Measurements from ENCODE around the gene DLGAP1. TPM values are rescaled to one million over a fixed set of nuclear protein-coding genes. Genes with fewer than 3 reads are reported as not detected.

DLGAP1 gene
- total and polyA plus RNA-seq, 2 of the 13 experiments (the other 11 are each of a cell fraction or from before 2014, with no cell fraction given), result 0.01 TPM; not detected in 1

DNA sequence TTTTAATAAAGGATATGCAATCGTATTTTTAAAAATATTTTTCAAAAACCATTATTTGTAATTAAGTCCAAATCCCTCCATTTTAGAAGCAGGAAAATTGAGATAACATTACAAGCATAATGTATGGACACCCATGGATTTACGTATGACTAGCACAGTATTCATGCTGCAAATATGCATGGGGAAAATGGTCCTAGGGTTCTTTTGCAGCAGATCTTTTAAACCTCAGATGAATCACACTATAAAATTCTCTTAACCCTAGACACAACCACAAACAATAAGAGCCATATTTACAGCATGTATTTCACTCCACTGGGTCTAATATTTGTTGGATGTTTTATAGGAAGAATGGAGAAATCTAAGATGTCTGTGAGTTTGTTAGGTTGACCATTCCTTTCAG is 551.8 kb downstream of the DLGAP1 start:
- Histone ChIP-seq H3K79me2 (ENCODE audit: insufficient read depth, low read length) (no peaks in the 10 kb centered on the region), H3K27ac (ENCODE audit: extremely low read length, insufficient read depth, low read length) (no peak overlapping the region), H3K4me3 (replicated peaks in 1 of 3; ENCODE audit: insufficient read depth in 1 of 3, low read depth in 2 of 3, low read length in 3 of 3) (no peak overlapping the region), H3K4me1 (ENCODE audit: insufficient read depth, low read length) (peaks cover 13% of the 10 kb centered on the region), H3K27me3 (ENCODE audit: control insufficient read depth in 1 of 2, insufficient read depth in 2 of 2, low read length in 2 of 2) (peaks cover 0 to 3% of the 10 kb centered on the region in 2 experiments; a peak in 1 of 5 replicates), H3K4me2 (ENCODE audit: low read depth, low read length) (no peak overlapping the region), H3K36me3 (replicated peaks in 1 of 2; ENCODE audit: control insufficient read depth in 1 of 2, insufficient read depth in 2 of 2, low read length in 2 of 2) (no peaks in the 10 kb centered on the region), H2AFZ (ENCODE audit: low read length) (no peak overlapping the region), H3K9me3 (ENCODE audit: low read length) (no peaks in the 10 kb centered on the region), H3K9ac (ENCODE audit: insufficient read depth, low read depth, low read length) (no peak overlapping the region), H4K20me1 (ENCODE audit: insufficient read depth, low read length) (no peaks in the 10 kb centered on the region)
- WGBS (ENCODE audit: low lambda C conversion rate), result 1% methylated on average over 2 of the region's 2 CpGs
- BruUV-seq (replicated peaks), result no TSS peak
- POLR2A ChIA-PET, result no interaction called here
- DNase-seq (ENCODE audit: low spot score), result no peak
- no peak for ATAC-seq
- intact Hi-C loops (cut with micrococcal nuclease; ENCODE audit: unreplicated experiment) (no loop called here), in situ Hi-C loops (cut with HindIII; ENCODE audit: extremely low pct_ligation_motif_present, low pct_unique_long_range_greater_than_20kb) (no loop called here)
- CTCF ChIA-PET (ENCODE audit: low intra/inter-chr PET ratio, low total read pairs), result no interaction called here
- TF ChIP-seq AKAP8 (CRISPR knock-in tag; IDR thresholded peaks at IDR 0.05) (no peak), PHF20 (CRISPR knock-in tag; IDR thresholded peaks at IDR 0.05) (no peak), NKX3-1 (CRISPR knock-in tag; IDR thresholded peaks at IDR 0.05) (no peak), AHR (CRISPR knock-in tag; IDR thresholded peaks at IDR 0.05) (no peak)
- TF ChIP-seq, protein P1, sequence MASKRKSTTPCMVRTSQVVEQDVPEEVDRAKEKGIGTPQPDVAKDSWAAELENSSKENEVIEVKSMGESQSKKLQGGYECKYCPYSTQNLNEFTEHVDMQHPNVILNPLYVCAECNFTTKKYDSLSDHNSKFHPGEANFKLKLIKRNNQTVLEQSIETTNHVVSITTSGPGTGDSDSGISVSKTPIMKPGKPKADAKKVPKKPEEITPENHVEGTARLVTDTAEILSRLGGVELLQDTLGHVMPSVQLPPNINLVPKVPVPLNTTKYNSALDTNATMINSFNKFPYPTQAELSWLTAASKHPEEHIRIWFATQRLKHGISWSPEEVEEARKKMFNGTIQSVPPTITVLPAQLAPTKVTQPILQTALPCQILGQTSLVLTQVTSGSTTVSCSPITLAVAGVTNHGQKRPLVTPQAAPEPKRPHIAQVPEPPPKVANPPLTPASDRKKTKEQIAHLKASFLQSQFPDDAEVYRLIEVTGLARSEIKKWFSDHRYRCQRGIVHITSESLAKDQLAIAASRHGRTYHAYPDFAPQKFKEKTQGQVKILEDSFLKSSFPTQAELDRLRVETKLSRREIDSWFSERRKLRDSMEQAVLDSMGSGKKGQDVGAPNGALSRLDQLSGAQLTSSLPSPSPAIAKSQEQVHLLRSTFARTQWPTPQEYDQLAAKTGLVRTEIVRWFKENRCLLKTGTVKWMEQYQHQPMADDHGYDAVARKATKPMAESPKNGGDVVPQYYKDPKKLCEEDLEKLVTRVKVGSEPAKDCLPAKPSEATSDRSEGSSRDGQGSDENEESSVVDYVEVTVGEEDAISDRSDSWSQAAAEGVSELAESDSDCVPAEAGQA (IDR thresholded peaks at IDR 0.05; ENCODE audit: low read depth), result no peak
- TF ChIP-seq, protein P1 (CRISPR knock-in tag; IDR thresholded peaks at IDR 0.05; ENCODE audit: borderline replicate concordance), result no peak
- no peak for FAIRE-seq

Data from HepG2 (cell line).